Measurements from ENCODE around the gene ZFHX3. TPM values are rescaled to one million over a fixed set of nuclear protein-coding genes. Genes with fewer than 3 reads are reported as not detected.

The ZFHX3 gene
- total and polyA plus RNA-seq, 9 of the 15 experiments (the other 6 are each of a cell fraction or from before 2014, with no cell fraction given) = 0.01 to 0.23 (median 0.06) TPM; not detected in 4

- no peak for TF ChIP-seq ATF3 (IDR thresholded peaks at IDR 0.05)
- TF ChIP-seq ATF3 (CRISPR knock-in tag; conservative IDR thresholded peaks at IDR 0.05) = no peak
- TF ChIP-seq CBFA2T3 (IDR thresholded peaks at IDR 0.05) = no peak
Observed at GRCh38 chr16:72834499-72834898, 213.4 kb downstream of the ZFHX3 start (continued).

GRCh38 chr16:72833969-72834368 lies 214.0 kb downstream of the ZFHX3 start:
- in situ Hi-C loops (cut with MboI) (no loop called here), intact Hi-C loops (cut with micrococcal nuclease) (loop anchor here (2.0 kb wide), 1 partner anchor 363 kb away; no protein-coding TSS in a partner anchor)
- H3K27ac ChIP-seq (ENCODE audit: extremely low read depth, low read depth, low read length) = no peak overlapping the region
- H3K36me3 ChIP-seq (ENCODE audit: control insufficient read depth, insufficient read depth, low read length) = no peaks in the 10 kb centered on the region
- H3K9me3 ChIP-seq (replicated peaks; ENCODE audit: control insufficient read depth, insufficient read depth, low read depth, low read length) = no peaks in the 10 kb centered on the region
- FAIRE-seq = no peak
- no TSS peak for BruUV-seq (replicated peaks)
- H3K9me1 ChIP-seq (ENCODE audit: control insufficient read depth, insufficient read depth, low read length) = no peaks in the 10 kb centered on the region
- H3K79me2 ChIP-seq (ENCODE audit: control insufficient read depth, insufficient read depth, low read length) = no peaks in the 10 kb centered on the region
- H3K4me3 ChIP-seq = no peak overlapping the region
- no peak overlapping the region for H3K9ac ChIP-seq (ENCODE audit: insufficient read depth in 1 of 2, low read depth in 2 of 2, low read length in 2 of 2)
- WGBS (ENCODE audit: insufficient coverage, low coverage, missing lambda C conversion rate) = 0% methylated on average over 2 of the region's 2 CpGs
- ChIA-PET POLR2A (interaction anchor here (0.6 to 0.8 kb wide), 2 partner anchors 487 to 1557 kb away, joined by 3 read pairs; no protein-coding TSS in a partner anchor), CTCF (ENCODE audit: low intra/inter-chr PET ratio) (no interaction called here)
- TF ChIP-seq FOXK1 (CRISPR knock-in tag; IDR thresholded peaks at IDR 0.05; ENCODE audit: borderline replicate concordance) = no peak
- H4K20me1 ChIP-seq (replicated peaks; ENCODE audit: control insufficient read depth, insufficient read depth, low read length) = no peaks in the 10 kb centered on the region
- no peak for ATAC-seq
- H2AFZ ChIP-seq (ENCODE audit: low read depth, low read length) = no peak overlapping the region
- peaks cover 13 to 23% of the 10 kb centered on the region in 2 experiments for H3K27me3 ChIP-seq (ENCODE audit: control insufficient read depth in 2 of 2, insufficient read depth in 2 of 2, low read length in 2 of 2)
- no peak for DNase-seq (ENCODE audit: extremely low read depth in 1 of 4, low spot score in 3 of 4)
- H3K4me1 ChIP-seq (replicated peaks in 1 of 2; ENCODE audit: control insufficient read depth in 2 of 2, insufficient read depth in 2 of 2, low read length in 2 of 2) = no peaks in the 10 kb centered on the region
- no peak overlapping the region for H3K4me2 ChIP-seq (ENCODE audit: insufficient read depth, low read length)

Data from K562 (cell line).